ENCODE data around the gene CAMK2D.
"Not testable (repeated sequence)": the region's sequence is repeated elsewhere in the genome, so short reads cannot be mapped to it uniquely, and the experiment has no call there.

CAMK2D gene

DNA sequence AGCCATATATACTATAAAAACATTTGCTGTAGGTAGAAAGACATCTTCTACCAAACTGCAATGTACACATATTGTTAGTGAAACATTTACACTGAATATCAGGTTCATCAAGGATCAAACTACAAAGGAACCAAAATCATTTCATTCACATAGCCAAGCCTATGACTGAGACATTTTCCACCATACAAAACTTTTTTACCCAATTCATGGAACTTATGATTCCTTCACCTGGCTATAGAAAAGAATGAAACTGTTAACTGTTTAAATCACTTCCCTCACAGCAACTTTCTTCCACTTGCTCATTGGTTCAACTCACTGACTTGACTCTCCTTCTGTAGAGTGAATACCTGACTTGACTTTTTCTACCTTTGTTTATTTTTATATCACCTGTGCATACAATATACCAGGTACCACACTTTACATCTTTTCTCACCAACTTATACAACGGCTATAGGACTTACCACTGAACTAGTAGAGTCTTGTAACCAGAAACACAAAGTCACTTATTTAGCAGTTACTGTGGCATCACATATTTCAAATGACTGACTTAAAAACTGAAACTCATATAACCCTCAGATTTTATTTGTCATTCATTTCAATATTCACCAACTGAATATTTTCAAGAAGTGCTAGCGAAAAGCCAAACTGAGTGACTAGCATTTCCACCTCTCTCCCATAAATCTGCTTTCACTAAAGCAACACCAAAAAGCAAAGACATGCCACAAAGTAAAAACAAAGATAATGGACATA is 30.9 kb downstream of the CAMK2D start:
- no peak for TF ChIP-seq ZFX (IDR thresholded peaks at IDR 0.05)
- TF ChIP-seq, protein P1, sequence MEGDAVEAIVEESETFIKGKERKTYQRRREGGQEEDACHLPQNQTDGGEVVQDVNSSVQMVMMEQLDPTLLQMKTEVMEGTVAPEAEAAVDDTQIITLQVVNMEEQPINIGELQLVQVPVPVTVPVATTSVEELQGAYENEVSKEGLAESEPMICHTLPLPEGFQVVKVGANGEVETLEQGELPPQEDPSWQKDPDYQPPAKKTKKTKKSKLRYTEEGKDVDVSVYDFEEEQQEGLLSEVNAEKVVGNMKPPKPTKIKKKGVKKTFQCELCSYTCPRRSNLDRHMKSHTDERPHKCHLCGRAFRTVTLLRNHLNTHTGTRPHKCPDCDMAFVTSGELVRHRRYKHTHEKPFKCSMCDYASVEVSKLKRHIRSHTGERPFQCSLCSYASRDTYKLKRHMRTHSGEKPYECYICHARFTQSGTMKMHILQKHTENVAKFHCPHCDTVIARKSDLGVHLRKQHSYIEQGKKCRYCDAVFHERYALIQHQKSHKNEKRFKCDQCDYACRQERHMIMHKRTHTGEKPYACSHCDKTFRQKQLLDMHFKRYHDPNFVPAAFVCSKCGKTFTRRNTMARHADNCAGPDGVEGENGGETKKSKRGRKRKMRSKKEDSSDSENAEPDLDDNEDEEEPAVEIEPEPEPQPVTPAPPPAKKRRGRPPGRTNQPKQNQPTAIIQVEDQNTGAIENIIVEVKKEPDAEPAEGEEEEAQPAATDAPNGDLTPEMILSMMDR (conservative IDR thresholded peaks at IDR 0.05) = no peak
- no peak overlapping the region for H3K27ac ChIP-seq

DNA sequence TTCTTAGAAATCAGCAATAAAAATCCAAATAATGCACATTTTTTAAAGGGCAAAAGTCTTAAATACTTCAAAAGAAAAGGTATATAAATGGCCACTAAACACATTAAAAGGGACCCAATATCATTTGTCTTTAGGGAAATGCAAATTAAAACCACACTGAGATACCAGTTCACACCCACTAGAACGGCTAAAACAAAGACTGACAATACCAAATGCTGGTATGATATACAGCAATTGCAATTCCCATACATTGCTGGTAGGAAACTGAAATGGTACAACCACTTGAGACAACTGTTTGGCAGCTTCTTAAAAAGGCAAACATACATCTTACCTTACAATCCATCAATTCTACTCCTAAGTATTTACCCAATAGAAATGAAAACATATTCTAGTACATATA is 33.7 kb downstream of the CAMK2D start:
- TF ChIP-seq, protein P1 (conservative IDR thresholded peaks at IDR 0.05) = no peak
- no peak for TF ChIP-seq ZFX (IDR thresholded peaks at IDR 0.05)
- no peak overlapping the region for H3K27ac ChIP-seq

DNA sequence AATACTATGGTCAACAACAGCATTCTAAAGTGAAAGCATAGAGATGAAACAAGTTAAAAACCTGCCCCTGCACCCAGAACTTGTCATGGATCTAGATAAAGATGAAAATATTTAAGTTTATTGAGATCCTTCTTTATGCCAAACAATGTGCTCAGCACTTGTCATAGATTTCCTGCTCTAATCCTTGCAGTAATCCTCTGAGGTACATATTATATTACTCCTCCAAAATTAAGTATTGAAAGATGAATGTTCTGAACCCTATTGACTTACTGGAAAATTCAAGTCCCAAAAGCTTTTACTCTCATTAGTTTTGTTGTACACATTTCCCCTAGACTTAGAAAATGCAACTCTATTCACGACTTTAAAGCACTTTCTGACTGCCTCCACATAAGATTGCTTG is 35.6 kb downstream of the CAMK2D start:
- TF ChIP-seq, protein P1 (conservative IDR thresholded peaks at IDR 0.05) = no peak
- TF ChIP-seq ZFX (IDR thresholded peaks at IDR 0.05) = no peak
- no peak overlapping the region for H3K27ac ChIP-seq

DNA sequence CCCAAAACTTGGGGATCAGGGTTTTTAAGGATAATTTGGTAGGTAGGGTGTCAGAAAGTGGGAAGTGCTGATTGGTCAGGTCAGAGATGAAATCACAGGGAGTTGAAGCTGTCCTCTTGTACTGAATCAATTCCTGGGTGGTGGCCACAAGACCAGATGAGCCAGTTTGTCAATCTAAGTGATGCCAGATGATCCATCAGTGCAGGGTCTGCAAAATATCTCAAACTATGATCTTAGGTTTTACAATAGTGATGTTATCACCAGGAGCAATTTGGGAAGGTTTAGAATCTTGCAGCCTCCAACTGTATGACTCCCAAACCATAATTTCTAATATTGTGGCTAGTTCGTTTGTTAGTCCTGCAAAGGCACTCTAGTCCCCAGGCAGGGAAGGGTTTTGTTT is 43.3 kb downstream of the CAMK2D start:
- no peak overlapping the region for H3K27ac ChIP-seq

DNA sequence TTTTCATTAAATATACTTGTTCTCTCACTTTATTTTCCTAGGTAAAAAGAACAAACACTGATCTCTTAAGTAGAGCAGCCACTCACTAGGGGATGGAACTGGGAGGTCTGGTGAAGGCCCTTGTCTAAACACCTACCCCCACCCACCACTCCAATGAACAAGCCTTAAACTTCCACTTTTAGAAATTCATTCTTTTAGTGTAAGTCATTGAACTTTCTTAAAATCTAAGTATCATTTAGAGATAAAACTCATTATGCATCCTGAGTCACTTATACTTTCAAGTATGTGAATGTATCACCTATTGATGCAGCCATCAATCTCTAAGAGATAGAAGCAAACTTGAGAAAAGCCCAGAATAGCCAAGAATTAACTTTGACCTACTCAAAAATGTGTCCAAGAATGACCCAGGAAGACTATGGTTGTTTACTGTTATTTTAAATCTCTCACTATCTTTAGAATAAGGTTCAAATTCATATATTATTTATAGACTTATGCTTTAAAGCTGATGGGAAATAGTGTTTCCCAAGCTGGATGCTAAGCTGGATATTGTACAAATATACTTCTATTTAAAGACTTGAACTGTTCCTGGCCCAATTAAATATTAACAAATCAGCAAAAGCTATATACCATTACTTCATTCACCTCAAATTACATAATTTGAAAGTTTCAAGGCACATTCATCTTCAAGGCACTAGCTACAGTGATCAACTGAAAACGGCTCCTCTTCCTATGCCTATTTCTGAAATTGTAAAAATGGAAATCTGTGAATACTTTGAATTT is 49.5 kb downstream of the CAMK2D start:
- no peak for TF ChIP-seq ZFX (IDR thresholded peaks at IDR 0.05)
- H3K27ac ChIP-seq = no peak overlapping the region

More for the DNA sequence above, 43.3 kb downstream of the CAMK2D start:
- TF ChIP-seq, protein P1 (conservative IDR thresholded peaks at IDR 0.05) = no peak
- no peak for TF ChIP-seq ZFX (IDR thresholded peaks at IDR 0.05)

DNA sequence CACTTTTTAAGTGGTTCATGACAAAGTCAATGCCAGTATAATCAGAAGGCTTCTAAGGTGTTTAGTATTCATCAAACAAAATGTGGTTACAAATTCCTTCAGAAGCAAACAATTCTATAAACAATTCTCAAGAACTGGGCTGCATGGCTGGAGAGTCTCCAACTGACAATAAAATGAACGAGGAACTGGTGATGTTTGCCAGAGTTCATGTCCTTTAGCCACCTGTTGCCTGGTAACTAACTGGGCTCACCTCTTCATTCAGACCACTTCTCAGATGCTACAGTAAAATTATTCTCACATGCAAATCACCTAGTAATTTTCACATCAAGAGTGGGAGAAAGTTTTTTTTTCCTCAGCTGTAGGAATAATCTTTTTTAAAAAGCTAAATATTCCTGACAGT is 53.3 kb downstream of the CAMK2D start:
- TF ChIP-seq ZFX (IDR thresholded peaks at IDR 0.05) = no peak
- TF ChIP-seq, protein P1 (conservative IDR thresholded peaks at IDR 0.05) = no peak
- no peak overlapping the region for H3K27ac ChIP-seq

DNA sequence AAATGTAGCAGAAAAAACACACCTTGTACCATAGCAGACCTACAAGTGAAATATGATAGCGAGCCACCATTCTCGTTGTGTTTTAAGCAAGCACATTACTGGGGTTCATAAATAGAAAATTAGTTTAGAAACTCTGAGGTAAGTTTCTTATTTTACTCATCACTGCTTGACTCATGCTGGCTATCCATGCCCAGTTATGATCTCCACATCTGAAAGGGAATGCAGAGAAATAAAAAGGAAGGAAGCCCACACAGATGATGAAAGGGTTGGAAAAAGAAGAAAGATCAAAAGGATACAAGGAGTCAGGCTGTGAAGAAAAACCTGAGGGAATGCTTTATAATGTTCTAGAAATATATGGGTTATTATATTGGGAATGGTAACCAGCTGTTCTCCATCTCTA is 54.5 kb downstream of the CAMK2D start:
- H3K27ac ChIP-seq = no peak overlapping the region
- no peak for TF ChIP-seq ZFX (IDR thresholded peaks at IDR 0.05)
- TF ChIP-seq, protein P1 (conservative IDR thresholded peaks at IDR 0.05) = no peak

DNA sequence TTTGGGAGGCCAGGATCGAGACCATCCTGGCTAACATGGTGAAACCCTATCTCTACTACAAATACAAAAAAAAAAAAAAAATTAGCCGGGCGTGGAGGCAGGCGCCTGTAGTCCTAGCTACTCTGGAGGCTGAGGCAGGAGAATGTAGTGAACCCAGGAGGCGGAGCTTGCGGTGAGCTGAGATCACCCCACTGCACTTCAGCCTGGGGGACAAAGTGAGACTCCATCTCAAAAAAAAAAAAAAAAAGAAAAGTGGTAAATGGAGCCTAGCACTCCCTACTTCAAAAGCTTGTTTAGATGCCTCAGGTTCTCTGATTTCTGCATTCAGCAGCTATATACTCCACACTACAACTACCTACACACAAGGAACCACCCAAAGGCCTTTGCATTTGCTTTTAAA is 56.4 kb downstream of the CAMK2D start:
- H3K27ac ChIP-seq = not testable (repeated sequence)

DNA sequence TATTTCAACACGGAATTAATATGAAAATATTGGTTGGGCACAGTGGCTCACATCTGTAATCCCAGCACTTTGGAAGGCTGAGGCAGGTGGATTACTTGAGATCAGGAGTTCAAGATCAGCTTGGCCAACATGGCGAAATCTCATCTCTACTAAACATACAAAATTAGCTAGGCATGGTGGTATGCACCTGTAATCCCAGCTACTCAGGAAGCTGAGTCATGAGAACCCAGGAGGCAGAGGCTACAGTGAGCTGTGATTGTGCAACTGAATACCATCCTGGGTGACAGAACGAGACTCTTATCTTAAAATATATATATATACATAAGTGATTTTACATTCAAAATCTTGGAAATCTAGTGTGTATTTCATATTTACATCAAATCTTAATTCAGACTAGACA is 58.9 kb downstream of the CAMK2D start:
- not testable (repeated sequence) for H3K27ac ChIP-seq

Data from C4-2B (cell line).